Endothelial cell of umbilical vein (primary cell): Measurements from ENCODE around the gene CCIN.

Experiments
- EZH2 ChIP-seq: IDR thresholded peaks from 2 replicates; pipeline ENCODE4 v1.6.1; 2012; ENCODE audit warnings: borderline replicate concordance, low read depth, mild to moderate bottlenecking, moderate library complexity, low read length, inconsistent platforms; ENCODE audit not compliant: severe bottlenecking
- TF ChIP-seq, protein P1 (sequence below), 2 donors: IDR thresholded peaks; 1 replicate in 1 of 2; 2 replicates in 1 of 2; pipeline ENCODE4 v1.5.1; 2011; ENCODE audit warnings: low read length in 2 of 2, mild to moderate bottlenecking in 2 of 2, moderate library complexity in 2 of 2, control low read depth in 1 of 2, inconsistent platforms in 1 of 2, low read depth in 1 of 2; ENCODE audit not compliant: insufficient read depth in 1 of 2; ENCODE audit errors: extremely low read depth in 1 of 2

DNA sequence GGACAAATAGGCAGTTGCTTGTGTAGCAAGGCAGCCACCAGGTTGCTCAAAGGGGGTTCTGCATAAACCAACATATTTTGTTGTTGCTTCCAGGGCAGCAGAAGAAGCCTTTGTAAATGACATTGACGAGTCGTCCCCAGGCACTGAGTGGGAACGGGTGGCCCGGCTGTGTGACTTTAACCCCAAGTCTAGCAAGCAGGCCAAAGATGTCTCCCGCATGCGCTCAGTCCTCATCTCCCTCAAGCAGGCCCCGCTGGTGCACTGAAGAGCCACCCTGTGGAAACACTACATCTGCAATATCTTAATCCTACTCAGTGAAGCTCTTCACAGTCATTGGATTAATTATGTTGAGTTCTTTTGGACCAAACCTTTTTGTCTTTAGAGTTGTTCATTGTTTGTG lies 42.3 kb downstream of the CCIN start:
- TF ChIP-seq, protein P1, sequence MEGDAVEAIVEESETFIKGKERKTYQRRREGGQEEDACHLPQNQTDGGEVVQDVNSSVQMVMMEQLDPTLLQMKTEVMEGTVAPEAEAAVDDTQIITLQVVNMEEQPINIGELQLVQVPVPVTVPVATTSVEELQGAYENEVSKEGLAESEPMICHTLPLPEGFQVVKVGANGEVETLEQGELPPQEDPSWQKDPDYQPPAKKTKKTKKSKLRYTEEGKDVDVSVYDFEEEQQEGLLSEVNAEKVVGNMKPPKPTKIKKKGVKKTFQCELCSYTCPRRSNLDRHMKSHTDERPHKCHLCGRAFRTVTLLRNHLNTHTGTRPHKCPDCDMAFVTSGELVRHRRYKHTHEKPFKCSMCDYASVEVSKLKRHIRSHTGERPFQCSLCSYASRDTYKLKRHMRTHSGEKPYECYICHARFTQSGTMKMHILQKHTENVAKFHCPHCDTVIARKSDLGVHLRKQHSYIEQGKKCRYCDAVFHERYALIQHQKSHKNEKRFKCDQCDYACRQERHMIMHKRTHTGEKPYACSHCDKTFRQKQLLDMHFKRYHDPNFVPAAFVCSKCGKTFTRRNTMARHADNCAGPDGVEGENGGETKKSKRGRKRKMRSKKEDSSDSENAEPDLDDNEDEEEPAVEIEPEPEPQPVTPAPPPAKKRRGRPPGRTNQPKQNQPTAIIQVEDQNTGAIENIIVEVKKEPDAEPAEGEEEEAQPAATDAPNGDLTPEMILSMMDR (IDR thresholded peaks at IDR 0.05; ENCODE audit: extremely low read depth in 1 of 2, insufficient read depth in 1 of 2, low read depth in 1 of 2, low read length in 2 of 2) = no peak
- TF ChIP-seq EZH2 = no peak
